Lung (tissue), 12 donors: ENCODE results near the gene UBE2L5. TPM values are rescaled to one million over a fixed set of nuclear protein-coding genes. Genes with fewer than 3 reads are reported as not detected.
A peak's percentile ranks its signal among the peaks of the same experiment; 100 is the strongest.

Source experiments
- ATAC-seq: fragments of 200-7000 bp; cut with Tn5 transposase; one replicate; pipeline ENCODE4 v1.9.1; 2020; ENCODE audit warnings: moderate number of reproducible peaks; ENCODE audit not compliant: insufficient read depth, low FRiP score
- DNase-seq, 3 donors: peaks; one replicate each; pipeline ENCODE4 v3.0.0-alpha.2; 2013 to 2017
- H3K27ac ChIP-seq, 2 donors: one replicate each; pipeline ENCODE4 v1.5.1; 2013; ENCODE audit warnings: mild to moderate bottlenecking in 2 of 2, moderate library complexity in 2 of 2, control low read depth in 1 of 2, inconsistent platforms in 1 of 2, low read depth in 1 of 2, low read length in 1 of 2
- H3K27me3 ChIP-seq, 3 donors: one replicate each; pipeline ENCODE4 v1.5.1; 2013; ENCODE audit warnings: low read length in 2 of 3; ENCODE audit not compliant: control insufficient read depth in 3 of 3, insufficient read depth in 3 of 3
- H3K36me3 ChIP-seq, 4 donors: one replicate each; pipeline ENCODE4 v1.5.1; 2013; ENCODE audit warnings: low read length in 4 of 4, mild to moderate bottlenecking in 1 of 4, moderate library complexity in 1 of 4; ENCODE audit not compliant: control insufficient read depth in 4 of 4, insufficient read depth in 4 of 4
- H3K4me1 ChIP-seq, 5 donors: one replicate each; pipeline ENCODE4 v1.5.1; 2013; ENCODE audit warnings: low read length in 5 of 5, mild to moderate bottlenecking in 2 of 5, moderate library complexity in 1 of 5; ENCODE audit not compliant: control insufficient read depth in 5 of 5, insufficient read depth in 5 of 5
- H3K4me3 ChIP-seq: one replicate; pipeline ENCODE4 v1.5.1; 2013; ENCODE audit warnings: mild to moderate bottlenecking, control low read depth, moderate library complexity
- H3K9ac ChIP-seq, 2 donors: one replicate each; pipeline ENCODE4 v1.5.1; 2013; ENCODE audit warnings: low read length in 2 of 2, control low read depth in 1 of 2; ENCODE audit not compliant: insufficient read depth in 1 of 2
- H3K9me3 ChIP-seq, 4 donors: one replicate each; pipeline ENCODE4 v1.5.1; 2013; ENCODE audit warnings: low read length in 3 of 4, mild to moderate bottlenecking in 1 of 4, moderate library complexity in 1 of 4; ENCODE audit not compliant: control insufficient read depth in 4 of 4, insufficient read depth in 3 of 4
- CTCF ChIP-seq: IDR thresholded peaks from 2 replicates; pipeline ENCODE4 v1.5.1; 2012; ENCODE audit warnings: mild to moderate bottlenecking; ENCODE audit errors: control extremely low read depth, extremely low read depth
- WGBS, 2 donors: extraction: QIAGEN DNeasy Blood & Tissue Kit; methylation state at CpG; one replicate each; pipeline ENCODE4 v1.1.7; 2013; 5-methylcytosine and 5-hydroxymethylcytosine counted together
- polyA plus RNA-seq, 2 donors: library from polyadenylated mRNA; stranded (reverse); fragments of 200-250 nt; gene quantifications; one replicate each; pipeline ENCODE4 v1.2.1, GENCODE V29; 2013
- total RNA-seq, 2 donors: library from RNA; depleted of rRNA in 1 of 2; stranded (reverse); fragments of >200 nt in 1 of 2; gene quantifications; one replicate each; pipeline ENCODE4 v1.2.1, GENCODE V29; 2014 to 2021
- donor health status: control.
- donor health status: control.
- donor health status: Bipolar disorder and iron deficiency.
- donor health status: healthy.
- donor health status: DM: yes; HTN: yes; CAD: no.

The UBE2L5 gene
- total and polyA plus RNA-seq, 4 donors, result 0.06 TPM; not detected in 3

GRCh38 chr13:30466841-30467252 lies 44.6 kb downstream of the UBE2L5 start:
- H3K4me1 ChIP-seq, result peaks cover 0 to 28% (median 0%) of the 10 kb centered on the region in 5 donors
- H3K27ac ChIP-seq, result no peak overlapping the region
- no peak for TF ChIP-seq CTCF
- ATAC-seq, result no peak
- 28 to 50% methylated on average over 4 of the region's 4 CpGs for WGBS, 2 donors
- DNase-seq, result peak in 2 of 3 donors; percentile 26 to 43
- H3K27me3 ChIP-seq, result no peaks in the 10 kb centered on the region
- H3K9me3 ChIP-seq, result no peaks in the 10 kb centered on the region
- no peak overlapping the region for H3K4me3 ChIP-seq
- no peak overlapping the region for H3K9ac ChIP-seq
- peaks cover 0 to 11% (median 2%) of the 10 kb centered on the region in 4 donors for H3K36me3 ChIP-seq

- 96 to 100% methylated on average over 1 of the region's 1 CpG for WGBS, 2 donors
- DNase-seq (no peak), ATAC-seq (no peak)
- no peak for TF ChIP-seq CTCF
- H3K4me3 ChIP-seq, result no peak overlapping the region
- no peak overlapping the region for H3K9ac ChIP-seq
- H3K4me1 ChIP-seq, result no peaks in the 10 kb centered on the region
- no peaks in the 10 kb centered on the region for H3K9me3 ChIP-seq
- H3K27me3 ChIP-seq, result no peaks in the 10 kb centered on the region
- H3K36me3 ChIP-seq, result no peaks in the 10 kb centered on the region
- no peak overlapping the region for H3K27ac ChIP-seq
Measured at GRCh38 chr13:30473675-30474074, 51.4 kb downstream of the UBE2L5 start.

- DNase-seq (no peak), ATAC-seq (no peak)
- H3K4me1 ChIP-seq, result no peaks in the 10 kb centered on the region
- H3K9ac ChIP-seq, result no peak overlapping the region
- H3K27ac ChIP-seq, result no peak overlapping the region
- no peak for TF ChIP-seq CTCF
- no peaks in the 10 kb centered on the region for H3K27me3 ChIP-seq
- no peak overlapping the region for H3K4me3 ChIP-seq
- 63 to 69% methylated on average over 4 of the region's 4 CpGs for WGBS, 2 donors
- no peaks in the 10 kb centered on the region for H3K36me3 ChIP-seq
- no peaks in the 10 kb centered on the region for H3K9me3 ChIP-seq
Measured at GRCh38 chr13:30477346-30478195, 55.3 kb downstream of the UBE2L5 start.

Other genes starting within 250 kb of the UBE2L5 start
- gene KATNAL1, start 114.9 kb upstream of the UBE2L5 start, total RNA-seq, result 10 to 100 TPM; 15.7 to 20.5 TPM
- 1 to 10 TPM; 2.4 to 3.0 TPM for gene KATNAL1, start 114.9 kb upstream of the UBE2L5 start, polyA plus RNA-seq
- 100 to 1,000 TPM; 210 to 335 TPM for gene HMGB1, start 43.4 kb downstream of the UBE2L5 start, total RNA-seq
- gene HMGB1, start 43.4 kb downstream of the UBE2L5 start, polyA plus RNA-seq, result 100 to 1,000 TPM; 315 to 374 TPM
- 10 to 100 TPM; 13.4 to 31.9 TPM for gene USPL1, start 195.4 kb downstream of the UBE2L5 start, total RNA-seq
- 1 to 10 TPM; 8.5 to 9.7 TPM for gene USPL1, start 195.4 kb downstream of the UBE2L5 start, polyA plus RNA-seq